HG03135 (cell line): ENCODE results near the gene INKA1.
"Not testable (repeated sequence)": the region's sequence is repeated elsewhere in the genome, so short reads cannot be mapped to it uniquely, and the experiment has no call there.

Source experiments
- ATAC-seq: cut with Tn5 transposase; IDR thresholded peaks from one replicate; pipeline ENCODE4 v1.9.1; 2021; ENCODE audit warnings: mild to moderate bottlenecking, moderate library complexity; ENCODE audit not compliant: unreplicated experiment

INKA1 gene

DNA sequence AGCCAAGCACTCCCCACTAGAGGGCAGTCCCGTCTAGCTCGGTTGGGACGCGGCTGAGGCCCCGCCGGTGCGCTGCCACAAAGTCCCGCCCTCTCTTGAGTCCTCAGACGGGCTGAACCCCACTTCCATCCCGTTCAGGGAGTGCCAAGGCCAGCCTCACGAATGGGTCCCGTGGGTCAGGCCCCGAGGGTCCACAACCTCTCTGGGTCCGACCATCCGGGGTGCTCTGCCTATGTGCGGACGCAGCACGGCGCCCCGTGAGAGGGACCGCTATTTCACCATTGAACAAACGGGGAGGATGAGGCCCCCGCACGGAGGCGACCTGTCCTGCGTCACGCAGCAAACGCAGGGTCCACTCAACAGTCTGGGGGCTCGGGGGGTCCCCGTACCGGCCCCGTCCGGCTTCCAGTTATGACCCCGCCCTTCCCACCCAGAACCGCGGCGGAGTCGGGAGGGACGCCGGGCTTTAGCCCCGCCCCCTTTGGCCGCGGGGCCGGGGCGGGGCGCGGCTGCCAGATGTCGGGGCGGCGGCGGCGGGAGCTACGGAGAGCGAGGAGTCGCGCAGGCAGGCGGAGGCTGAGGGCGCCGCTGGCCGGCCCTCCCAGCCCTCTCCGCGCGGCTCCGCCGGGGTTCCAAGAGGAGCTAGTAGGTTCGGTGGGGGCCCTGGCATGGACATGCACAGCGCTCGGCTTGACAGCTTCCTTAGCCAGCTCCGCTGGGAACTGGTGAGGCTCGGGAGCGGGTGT is at the start of gene INKA1:
Gene INKA1, plus strand, starts transcription at position 543 of the 746 bp plus-strand sequence. Its CDS starts 132 bp downstream, at position 675.
- peak; percentile 56 for ATAC-seq

DNA sequence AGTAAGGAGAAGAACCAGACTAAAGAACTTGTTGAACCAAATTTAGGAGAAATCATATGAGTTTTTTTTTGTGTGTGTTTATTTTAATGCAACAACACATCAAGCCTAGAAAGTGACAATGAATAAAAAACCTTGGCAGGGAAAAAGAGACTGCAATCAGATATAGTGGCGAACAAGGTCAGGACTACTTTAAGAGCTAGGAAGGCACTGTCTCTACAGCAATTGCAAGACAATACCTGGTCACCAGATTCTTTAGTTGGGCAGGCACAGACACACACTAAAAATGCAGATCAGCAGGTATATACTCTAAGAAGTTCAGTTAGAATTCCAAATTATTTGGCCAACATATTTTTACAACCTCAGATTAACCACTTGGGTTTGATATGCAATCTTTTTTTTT is 48.5 kb upstream of the INKA1 start:
- no peak for ATAC-seq

GRCh38 chr3:49756036-49756435 is 47.0 kb upstream of the INKA1 start:
- no peak for ATAC-seq

- ATAC-seq = no peak
Observed at GRCh38 chr3:49757197-49757596, 45.9 kb upstream of the INKA1 start.

DNA sequence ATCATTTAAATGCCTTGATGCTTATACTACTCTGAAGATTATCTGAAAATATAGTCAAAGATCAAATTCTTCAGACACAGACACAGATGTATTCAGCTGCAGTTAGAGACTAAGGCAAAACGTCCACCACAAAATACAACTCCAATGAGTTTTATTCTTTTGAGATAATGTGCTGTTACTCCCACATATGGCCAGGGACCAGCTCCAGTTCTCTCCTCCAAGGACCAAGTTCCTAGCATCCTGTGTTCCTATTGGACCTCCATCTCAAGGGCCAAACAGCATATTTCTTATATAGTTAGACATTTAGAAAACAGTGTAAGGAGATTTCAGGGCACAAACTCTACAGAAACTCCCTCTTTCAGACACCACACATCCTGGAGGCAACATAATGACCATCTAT is 43.8 kb upstream of the INKA1 start:
- ATAC-seq = no peak

GRCh38 chr3:49761661-49762060 is 41.4 kb upstream of the INKA1 start:
- no peak for ATAC-seq

GRCh38 chr3:49763981-49764380 is 39.1 kb upstream of the INKA1 start:
- no peak for ATAC-seq

DNA sequence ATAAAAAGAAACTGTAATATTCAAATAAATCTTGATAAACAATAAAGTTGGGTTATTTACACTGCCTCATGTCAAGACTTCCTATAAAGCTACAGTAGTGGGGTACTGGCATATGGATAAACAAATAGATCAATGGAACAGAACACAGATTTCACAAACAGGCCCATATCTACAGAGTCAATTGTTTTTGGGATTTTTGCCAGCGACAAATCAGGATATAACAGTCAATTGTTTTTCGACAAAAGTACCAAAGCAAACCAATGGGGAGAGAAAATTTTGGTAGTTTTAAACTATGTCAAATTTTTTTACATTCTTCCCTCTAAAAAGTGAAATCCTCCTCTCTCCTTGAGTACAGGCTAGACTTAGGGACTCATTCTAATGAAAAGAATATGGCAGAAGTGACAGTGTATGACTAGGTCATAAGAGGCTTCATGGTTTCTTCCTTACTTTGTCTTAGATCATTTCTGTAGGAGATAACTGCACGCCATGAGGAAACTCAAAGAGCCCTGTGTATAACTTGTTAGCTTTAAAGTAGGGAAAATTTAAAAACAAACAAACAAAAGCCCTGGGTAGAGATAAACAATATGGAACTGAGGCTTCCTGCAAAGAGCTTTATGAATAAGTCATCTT is 33.7 kb upstream of the INKA1 start:
- ATAC-seq = no peak

DNA sequence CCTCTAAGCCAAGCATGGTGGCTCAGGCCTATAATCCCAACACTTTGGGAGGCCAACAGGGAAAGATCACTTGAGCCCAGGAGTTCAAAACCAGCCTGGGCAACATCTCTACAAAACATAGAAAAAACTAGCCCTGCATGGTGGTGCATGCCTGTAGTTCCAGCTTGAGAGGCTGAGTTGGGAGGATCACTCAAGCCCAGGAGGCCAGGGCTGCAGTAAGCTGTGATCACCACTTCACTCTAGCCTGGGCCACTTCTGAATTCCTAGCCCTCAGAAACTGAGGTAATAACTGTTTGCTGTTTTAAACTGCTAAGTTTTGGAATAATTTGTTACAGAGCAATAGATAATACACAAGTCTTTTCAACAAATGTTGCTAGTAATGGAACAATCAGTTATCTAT is 33.1 kb upstream of the INKA1 start:
- ATAC-seq = no peak

GRCh38 chr3:49771340-49771938 is 31.6 kb upstream of the INKA1 start:
- ATAC-seq = no peak

DNA sequence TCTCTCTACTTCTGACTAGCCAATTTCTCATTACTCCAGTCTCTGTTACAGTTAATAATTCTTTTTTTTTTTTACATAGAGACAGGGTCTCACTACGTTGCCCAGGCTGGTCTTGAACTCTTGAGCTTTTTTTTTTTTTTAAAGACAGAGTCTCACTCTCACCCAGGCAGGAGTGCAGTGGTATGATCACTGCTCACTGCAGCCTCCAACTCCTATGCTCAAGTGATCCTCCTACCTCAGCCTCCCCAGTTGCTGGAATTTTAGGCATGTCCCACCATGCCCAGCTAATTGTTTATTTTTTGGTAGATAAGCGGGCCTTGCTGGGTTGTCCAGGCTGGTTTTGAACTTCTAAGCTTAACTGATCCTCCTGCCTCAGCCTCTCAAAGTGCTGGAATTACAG is 30.4 kb upstream of the INKA1 start:
- no peak for ATAC-seq

DNA sequence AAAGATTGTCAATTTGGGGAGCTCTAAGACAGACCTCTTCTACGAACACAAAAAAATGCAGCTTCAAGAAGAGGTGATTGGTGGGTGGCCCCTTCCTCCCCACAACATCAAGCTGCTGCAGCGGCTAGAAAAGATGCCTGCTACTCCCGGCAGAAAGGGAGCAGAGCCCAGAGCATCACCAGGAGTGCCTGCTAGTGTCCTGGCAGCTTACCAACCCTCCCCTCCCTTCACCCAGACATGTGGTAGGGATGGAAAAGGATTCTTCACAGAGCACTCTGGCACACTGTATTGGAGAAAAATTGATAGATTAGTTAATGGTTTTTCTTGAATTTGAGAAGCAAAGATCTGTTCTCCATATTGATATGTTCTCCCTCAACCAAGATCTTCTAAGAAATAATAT is 27.5 kb upstream of the INKA1 start:
- ATAC-seq = no peak

DNA sequence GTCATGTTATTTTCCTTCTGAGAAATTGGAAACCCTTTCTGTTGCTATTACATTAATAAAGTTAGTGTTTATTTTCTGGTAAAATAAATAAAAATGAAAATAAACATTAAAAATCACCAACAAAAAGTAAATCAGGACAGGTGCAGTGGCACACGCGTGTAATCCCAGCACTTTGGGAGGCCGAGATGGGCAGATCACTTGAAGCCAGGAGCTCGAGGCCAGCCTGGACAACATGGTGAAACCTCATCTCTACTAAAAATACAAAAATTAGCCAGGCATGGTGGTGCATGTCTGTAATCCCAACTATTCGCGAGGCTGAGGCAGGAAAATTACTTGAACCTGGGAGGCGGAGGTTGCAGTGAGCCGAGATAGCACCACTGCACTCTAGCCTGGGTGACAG is 27.0 kb upstream of the INKA1 start:
- ATAC-seq = not testable (repeated sequence)

DNA sequence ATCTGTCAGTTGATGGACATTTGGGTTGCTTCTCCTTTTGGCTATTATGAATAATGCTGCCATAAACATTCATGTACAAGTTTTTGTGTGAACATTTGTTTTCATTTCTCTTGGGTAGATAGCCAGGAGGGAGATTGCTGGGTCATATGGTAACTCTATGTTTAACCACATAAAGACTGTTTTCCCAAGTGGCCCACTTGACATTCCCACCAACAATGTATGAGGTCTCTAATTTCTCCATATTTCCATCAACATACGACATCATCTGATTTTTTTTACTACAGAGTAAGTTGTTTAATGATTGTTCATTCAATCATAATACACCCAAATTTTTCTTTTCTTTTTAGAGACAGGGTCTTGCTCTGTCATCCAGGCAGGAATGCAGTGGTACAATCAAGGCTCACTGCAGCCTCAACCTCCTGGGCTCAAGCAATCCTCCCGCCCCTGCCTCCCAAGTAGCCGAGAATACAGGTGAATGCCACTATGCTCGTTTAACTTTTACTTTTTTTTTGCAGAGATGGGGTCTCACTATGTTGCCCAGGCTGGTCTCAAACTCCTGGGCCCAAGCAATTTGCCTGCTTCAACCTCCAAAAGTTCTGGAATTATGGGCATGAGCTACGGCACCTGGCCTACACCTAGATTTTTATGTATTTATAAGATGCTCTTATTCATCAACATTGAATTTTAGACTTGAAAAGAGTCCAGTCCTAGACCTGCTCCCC is 23.5 kb upstream of the INKA1 start:
- ATAC-seq = no peak

- ATAC-seq = no peak
Observed at GRCh38 chr3:49780080-49780974, 22.7 kb upstream of the INKA1 start.

GRCh38 chr3:49780975-49781365 is 22.1 kb upstream of the INKA1 start:
- ATAC-seq = not testable (repeated sequence)

DNA sequence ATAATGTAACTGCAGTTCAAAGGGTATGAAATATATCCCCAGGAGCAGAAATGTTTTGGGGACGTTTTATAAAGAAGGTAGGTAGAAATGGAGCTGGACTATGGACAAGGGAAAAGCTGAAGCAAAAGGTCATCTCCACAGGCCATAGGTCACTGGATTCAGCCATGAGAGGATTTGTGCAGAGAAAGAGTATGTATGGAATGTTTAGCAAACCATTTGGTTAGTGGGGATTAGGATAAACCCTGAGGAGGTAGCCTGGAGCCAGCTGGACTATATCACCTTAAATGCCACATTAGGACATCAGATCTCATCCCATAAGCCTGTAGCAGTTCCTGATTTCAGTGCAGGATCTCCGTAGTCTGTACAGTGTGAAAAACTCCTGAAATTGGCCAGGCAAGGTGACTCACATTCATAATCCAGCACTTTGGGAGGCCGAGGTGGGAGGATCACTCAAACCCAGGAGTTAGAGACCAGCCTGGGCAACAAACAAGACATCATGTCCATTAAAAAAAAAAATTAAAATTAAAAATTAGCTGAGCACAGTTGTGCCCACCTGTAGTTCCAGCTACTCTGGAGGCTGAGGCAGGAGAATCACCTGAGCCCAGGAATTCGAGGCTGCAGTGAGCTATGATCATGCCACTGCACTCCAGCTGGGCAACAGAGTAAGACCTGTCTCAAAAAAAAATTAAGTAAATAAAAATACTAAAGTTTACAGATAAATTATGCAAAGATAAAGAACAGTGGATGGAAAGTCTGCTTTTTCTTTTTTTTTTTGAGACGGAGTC is 21.5 kb upstream of the INKA1 start:
- no peak for ATAC-seq

GRCh38 chr3:49782277-49782676 is 20.8 kb upstream of the INKA1 start:
- ATAC-seq = not testable (repeated sequence)

DNA sequence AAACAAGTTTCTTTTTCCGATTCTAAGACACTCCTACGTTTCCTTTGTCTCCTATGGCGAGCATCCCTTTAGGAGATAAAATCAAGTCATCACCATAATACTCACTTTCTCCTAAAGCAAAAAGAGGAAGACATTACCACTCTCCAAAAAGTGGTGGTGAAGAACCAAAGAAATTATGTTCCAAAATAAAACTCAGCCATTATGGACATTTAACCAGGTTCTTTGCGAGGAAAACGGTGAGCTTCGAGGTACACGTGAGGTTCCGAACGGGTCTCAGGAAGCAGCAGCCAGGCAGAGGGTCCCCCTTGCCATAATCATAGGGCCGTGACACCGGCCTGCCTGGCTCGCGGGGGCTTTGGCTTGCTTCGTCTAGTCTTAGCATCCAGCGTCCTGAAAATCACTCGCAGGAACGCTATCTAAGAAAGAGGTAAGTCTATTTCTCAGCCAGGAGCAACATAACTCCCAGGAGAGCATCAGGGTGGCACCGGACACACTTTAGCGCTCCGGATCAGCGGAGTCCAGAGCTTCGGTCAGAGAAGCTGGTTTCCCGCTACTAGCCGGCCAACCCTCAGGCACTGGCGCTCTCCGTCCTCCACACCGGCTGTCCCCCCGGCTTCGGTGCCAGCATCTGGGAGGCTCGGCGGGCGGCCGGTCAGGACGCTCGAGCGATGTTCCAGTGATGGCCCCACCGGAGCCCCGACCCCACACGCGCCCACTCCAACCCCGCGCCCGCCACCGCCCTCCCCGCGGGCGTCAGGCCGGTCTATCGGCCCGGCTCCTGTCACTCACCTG is 17.3 kb upstream of the INKA1 start:
- peak; percentile 43 for ATAC-seq
